K562 (cell line): ENCODE measurements around the gene TUBA8. TPM values are rescaled to one million over a fixed set of nuclear protein-coding genes. Genes with fewer than 3 reads are reported as not detected.
A peak's percentile ranks its signal among the peaks of the same experiment; 100 is the strongest.

Experiments
- ATAC-seq: fragments of 200-7000 bp; cut with Tn5 transposase; 3 replicates; pipeline ENCODE4 v1.9.1; 2020; ENCODE audit warnings: moderate library complexity
- BruUV-seq: library from RNA; stranded (reverse); fragments of 400-500 nt; replicated peaks from 2 replicates; lab custom pipeline; 2021; lab: Mats Ljungman, UMichigan
- CTCF ChIA-PET: fragments of 300-600 bp; formaldehyde crosslinking; extraction: SDS; loops from one replicate; lab custom pipeline; 2021; ENCODE audit warnings: low intra/inter-chr PET ratio; lab: Yijun Ruan, JAX
- POLR2A ChIA-PET: fragments of 300-600, 350-650 bp; sonication (Branson Sonifier 250); formaldehyde crosslinking; extraction: SDS; loops from one replicate; lab custom pipeline; 2021; ENCODE audit warnings: antibody characterized with exemption, inconsistent platforms; lab: Yijun Ruan, JAX
- DNase-seq, 4 experiments: peaks; one replicate each; pipeline versions ENCODE4 v3.0.0 to v3.0.0-alpha.2; 2011 to 2018; ENCODE audit warnings: low spot score in 3 of 4, mixed read lengths in 3 of 4; ENCODE audit errors: extremely low read depth in 1 of 4
- FAIRE-seq: peaks from 2 replicates; lab custom pipeline; 2011; peaks lifted over from hg19 to GRCh38; lab: Jason Lieb, UNC
- H2AFZ ChIP-seq: 2 replicates; pipeline ENCODE4 v1.6.0; 2011; ENCODE audit warnings: low read depth, low read length, control low read depth, inconsistent platforms
- H3K27ac ChIP-seq: fragments of 200-600 bp; 3 replicates; pipeline ENCODE4 v1.8.0; 2011; ENCODE audit warnings: low read depth, mild to moderate bottlenecking, control low read depth, inconsistent platforms, low read length, moderate library complexity, mixed read lengths; ENCODE audit errors: extremely low read depth
- H3K27me3 ChIP-seq, 2 experiments: fragments of 300-600 bp in 1 of 2; 2 replicates in 1 of 2; 3 replicates in 1 of 2; pipeline versions ENCODE4 v1.6.0 to v1.8.0; 2011; ENCODE audit warnings: inconsistent platforms in 2 of 2, low read length in 2 of 2, mild to moderate bottlenecking in 1 of 2, mixed read lengths in 1 of 2, moderate library complexity in 1 of 2; ENCODE audit not compliant: control insufficient read depth in 2 of 2, insufficient read depth in 2 of 2
- H3K36me3 ChIP-seq: fragments of 300-600 bp; 3 replicates; pipeline ENCODE4 v1.8.0; 2011; ENCODE audit warnings: mild to moderate bottlenecking, low read length, inconsistent platforms; ENCODE audit not compliant: control insufficient read depth, insufficient read depth
- H3K4me1 ChIP-seq, 2 experiments: fragments of 200-600 bp in 1 of 2; replicated peaks in 1 of 2; 2 replicates in 1 of 2; 3 replicates in 1 of 2; pipeline versions ENCODE4 v1.5.1 to v1.8.0; 2011; ENCODE audit warnings: inconsistent platforms in 2 of 2, low read length in 2 of 2, mild to moderate bottlenecking in 1 of 2, mixed read lengths in 1 of 2, moderate library complexity in 1 of 2; ENCODE audit not compliant: control insufficient read depth in 2 of 2, insufficient read depth in 2 of 2
- H3K4me2 ChIP-seq: 2 replicates; pipeline ENCODE4 v1.6.1; 2011; ENCODE audit warnings: low read length, control low read depth, inconsistent platforms, mixed read lengths; ENCODE audit not compliant: insufficient read depth
- H3K4me3 ChIP-seq: fragments of 200-600 bp; sonication (generic), shearing (Covaris generic); 2 replicates; pipeline ENCODE4 v1.5.1; 2016; ENCODE audit warnings: control low read depth, inconsistent platforms
- H3K79me2 ChIP-seq: fragments of 200-600 bp; 3 replicates; pipeline ENCODE4 v1.8.0; 2011; ENCODE audit warnings: low read length, inconsistent platforms; ENCODE audit not compliant: control insufficient read depth, insufficient read depth
- H3K9ac ChIP-seq, 2 experiments: 2 replicates each; pipeline versions ENCODE4 v1.6.0 to v1.6.1; 2011; ENCODE audit warnings: low read depth in 2 of 2, low read length in 2 of 2, control low read depth in 1 of 2, inconsistent platforms in 1 of 2, mild to moderate bottlenecking in 1 of 2, mixed read lengths in 1 of 2; ENCODE audit not compliant: insufficient read depth in 1 of 2
- H3K9me1 ChIP-seq: one replicate; pipeline ENCODE4 v1.6.0; 2011; ENCODE audit warnings: inconsistent platforms, mild to moderate bottlenecking, low read length, moderate library complexity; ENCODE audit not compliant: control insufficient read depth, insufficient read depth
- H3K9me3 ChIP-seq: replicated peaks from 2 replicates; pipeline ENCODE4 v1.5.1; 2011; ENCODE audit warnings: low read depth, low read length, inconsistent platforms; ENCODE audit not compliant: control insufficient read depth, insufficient read depth
- H4K20me1 ChIP-seq: replicated peaks from 2 replicates; pipeline ENCODE4 v1.6.1; 2011; ENCODE audit warnings: low read length, inconsistent platforms, mixed read lengths; ENCODE audit not compliant: control insufficient read depth, insufficient read depth
- CAMTA2 ChIP-seq: fragments of 250-450 bp; sonication (Bioruptor Pico); conservative IDR thresholded peaks from 2 replicates; pipeline ENCODE4 v1.5.1; 2022
- CBFA2T2 ChIP-seq: fragments of 450-650 bp; conservative IDR thresholded peaks from 2 replicates; pipeline ENCODE4 v1.6.1; 2017; ENCODE audit warnings: mild to moderate bottlenecking
- MAFG ChIP-seq: fragments of 450-650 bp; conservative IDR thresholded peaks from 2 replicates; pipeline ENCODE4 v1.6.1; 2016; ENCODE audit warnings: missing genetic modification characterization, missing compliant biosample characterization
- MAX ChIP-seq: sonication (generic); formaldehyde crosslinking; IDR thresholded peaks from 2 replicates; pipeline ENCODE4 v1.9.0; 2022; ENCODE audit warnings: mild to moderate bottlenecking, missing genetic modification reagents
- NR4A1 ChIP-seq, 2 experiments: fragments of 250-450 bp in 1 of 2; fragments of 450-650 bp in 1 of 2; sonication (Bioruptor Pico) in 1 of 2; IDR thresholded peaks; 2 replicates each; pipeline versions ENCODE4 v1.4.0 to v1.6.1; 2016 to 2020; ENCODE audit warnings: mild to moderate bottlenecking in 2 of 2, missing compliant biosample characterization in 1 of 2, missing genetic modification characterization in 1 of 2, moderate library complexity in 1 of 2
- RBM25 ChIP-seq: fragments of 200-400 bp; formaldehyde crosslinking; IDR thresholded peaks from 2 replicates; pipeline ENCODE4 v1.6.1; 2018; ENCODE audit warnings: low read length, low read depth, moderate library complexity; ENCODE audit not compliant: severe bottlenecking
- RFX5 ChIP-seq: IDR thresholded peaks from 2 replicates; pipeline ENCODE4 v1.6.1; 2011; ENCODE audit warnings: low read depth, mild to moderate bottlenecking, improper control_type of control experiment, low read length
- SAFB ChIP-seq: fragments of 200-400 bp; formaldehyde crosslinking; IDR thresholded peaks from 2 replicates; pipeline ENCODE4 v1.6.1; 2017; ENCODE audit warnings: low read depth, low read length, borderline replicate concordance
- ZC3H4 ChIP-seq: sonication (generic); formaldehyde crosslinking; IDR thresholded peaks from 2 replicates; pipeline ENCODE4 v1.9.0; 2021; ENCODE audit warnings: missing genetic modification reagents, borderline replicate concordance
- ZNF217 ChIP-seq: sonication (generic); formaldehyde crosslinking; IDR thresholded peaks from 2 replicates; pipeline ENCODE4 v1.8.0; 2022; ENCODE audit warnings: mild to moderate bottlenecking, missing genetic modification reagents
- ZNF586 ChIP-seq: fragments of 450-650 bp; formaldehyde crosslinking; conservative IDR thresholded peaks from 2 replicates; pipeline ENCODE4 v1.4.0; 2020; ENCODE audit warnings: mild to moderate bottlenecking, moderate library complexity
- ZZZ3 ChIP-seq: fragments of 450-650 bp; IDR thresholded peaks from 2 replicates; pipeline ENCODE4 v1.6.1; 2016; ENCODE audit warnings: antibody characterized with exemption, mild to moderate bottlenecking, moderate library complexity
- WGBS: fragments of 100-300 bp; shearing (Covaris generic); methylation state at CpG from one replicate; pipeline ENCODE4 v1.1.6; 2016; ENCODE audit warnings: low coverage, mixed read lengths; ENCODE audit not compliant: insufficient coverage; ENCODE audit errors: missing lambda C conversion rate; 5-methylcytosine and 5-hydroxymethylcytosine counted together
- in situ Hi-C: fragments of 300-500 bp; cut with MboI; formaldehyde crosslinking; loops from 4 replicates; pipeline ENCODE4 v1.15.0; 2018; ENCODE audit warnings: inconsistent platforms, mixed read lengths
- intact Hi-C: fragments of 100-400 bp; cut with micrococcal nuclease; formaldehyde crosslinking; loops from 2 replicates; pipeline ENCODE4 v1.14.2; 2022
- polyA plus RNA-seq, 8 experiments: library from polyadenylated mRNA; depleted of rRNA in 4 of 8; stranded (reverse) in 5 of 8; unstranded in 3 of 8; fragments of >200 nt; fragmentation: Nextera tagmentation in 2 of 8; fragmentation: Illumina TruSeq in 1 of 8; extraction: Ambion mirVana in 2 of 8; extraction: Trizol in 1 of 8; gene quantifications; 2 replicates each; pipeline versions ENCODE4 v1.2.1 to v1.2.3, GENCODE V29; 2011 to 2014; ENCODE audit warnings: inconsistent platforms in 1 of 8, missing spikeins in 1 of 8
- total RNA-seq, 7 experiments: library from RNA; depleted of rRNA in 6 of 7; stranded (reverse); fragments of >200 nt in 6 of 7; fragmentation: Illumina TruSeq in 2 of 7; extraction: Trizol in 2 of 7; gene quantifications; 2 replicates each; pipeline versions ENCODE4 v1.2.1 to v1.2.3, GENCODE V29; 2011 to 2021; ENCODE audit warnings: low replicate concordance in 1 of 7
- TF ChIP-seq, protein P1 (sequence below), 3 experiments: fragments of 200-800 bp in 1 of 3; sonication (Bioruptor generic) in 1 of 3; sonication (generic) in 1 of 3; formaldehyde crosslinking in 1 of 3; IDR thresholded peaks; 2 replicates each; pipeline versions ENCODE4 v1.6.1 to v1.8.0; 2016 to 2022; ENCODE audit warnings: mild to moderate bottlenecking in 2 of 3, missing compliant biosample characterization in 2 of 3, missing genetic modification characterization in 2 of 3, missing genetic modification reagents in 1 of 3

TUBA8 gene
- total and polyA plus RNA-seq, 9 of the 15 experiments (the other 6 are each of a cell fraction or from before 2014, with no cell fraction given) = 0.07 to 1.1 (median 0.65) TPM

- FAIRE-seq (no peak), ATAC-seq (no peak), DNase-seq (no peak)
- H3K9me1 ChIP-seq = no peaks in the 10 kb centered on the region
- H3K27me3 ChIP-seq = peaks cover 51 to 59% of the 10 kb centered on the region in 2 experiments
- POLR2A ChIA-PET = interaction anchor here (2.0 kb wide), 1 partner anchor 12 kb away, joined by 11 read pairs; no protein-coding TSS in a partner anchor
- no peak overlapping the region for H3K27ac ChIP-seq
- H3K4me1 ChIP-seq = peaks cover 4 to 5% of the 10 kb centered on the region in 2 experiments; a peak in 2 of 5 replicates
- CTCF ChIA-PET = no interaction called here
- H2AFZ ChIP-seq = no peak overlapping the region
- no peaks in the 10 kb centered on the region for H3K36me3 ChIP-seq
- H3K4me3 ChIP-seq = no peak overlapping the region
- no peaks in the 10 kb centered on the region for H3K79me2 ChIP-seq
- peaks cover 10% of the 10 kb centered on the region; the same call in 1 of the 2 replicates for H4K20me1 ChIP-seq
- 0% methylated on average over 3 of the region's 3 CpGs for WGBS
- intact Hi-C loops = loop anchor here (10.0 kb wide), 1 partner anchor 294 kb away; the partner anchor contains the start of gene BID
- no peaks in the 10 kb centered on the region for H3K9me3 ChIP-seq
- no peak overlapping the region for H3K4me2 ChIP-seq
- no peak overlapping the region for H3K9ac ChIP-seq
- TF ChIP-seq MAFG (tag) (no peak), RBM25 (peak; percentile 86), ZZZ3 (no peak)
- in situ Hi-C loops = loop anchor here (5.0 kb wide), 1 partner anchor 326 kb away; no protein-coding TSS in a partner anchor
- BruUV-seq = no TSS peak
Measured at GRCh38 chr22:18068381-18068988, 42.1 kb upstream of the TUBA8 start.

DNA sequence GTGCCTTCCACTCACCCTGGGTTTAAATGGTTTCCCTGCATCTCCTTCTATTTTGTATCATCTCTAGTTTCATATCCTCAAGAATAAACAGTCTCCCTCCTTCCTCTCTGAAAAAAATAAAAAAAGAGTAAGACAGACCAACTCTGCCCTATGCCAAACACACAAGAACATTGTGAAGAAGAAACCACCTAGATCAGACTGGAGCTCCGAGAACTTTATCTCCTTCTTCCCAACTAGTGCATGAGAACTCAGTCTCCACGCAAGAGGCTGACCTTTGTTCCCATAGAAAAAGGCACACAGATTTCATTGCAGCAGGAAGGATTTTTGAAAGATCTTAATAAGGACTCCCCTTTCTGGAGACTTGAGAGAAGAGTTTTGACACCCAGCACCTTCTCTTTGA lies 41.6 kb upstream of the TUBA8 start:
- Histone ChIP-seq H3K27ac (no peak overlapping the region), H3K4me3 (no peak overlapping the region), H4K20me1 (peaks cover 10% of the 10 kb centered on the region; the same call in 1 of the 2 replicates), H2AFZ (no peak overlapping the region), H3K36me3 (no peaks in the 10 kb centered on the region), H3K27me3 (peaks cover 48 to 56% of the 10 kb centered on the region in 2 experiments), H3K79me2 (no peaks in the 10 kb centered on the region), H3K9ac (no peak overlapping the region), H3K9me3 (no peaks in the 10 kb centered on the region), H3K9me1 (no peaks in the 10 kb centered on the region), H3K4me2 (no peak overlapping the region), H3K4me1 (peaks cover 4 to 5% of the 10 kb centered on the region in 2 experiments; a peak in 2 of 5 replicates)
- POLR2A ChIA-PET = interaction anchor here (0.6 to 2.0 kb wide), 2 partner anchors 11 to 12 kb away, joined by 3 to 11 read pairs; no protein-coding TSS in a partner anchor
- ATAC-seq (no peak), DNase-seq (no peak), FAIRE-seq (no peak)
- TF ChIP-seq CAMTA2 (no peak), ZNF217 (CRISPR knock-in tag) (no peak), MAX (CRISPR knock-in tag) (no peak), SAFB (no peak), CBFA2T2 (no peak), RFX5 (no peak), NR4A1 (CRISPR knock-in tag; IDR thresholded peaks at IDR 0.05) (no peak), NR4A1 (tag; IDR thresholded peaks at IDR 0.05) (no peak), ZC3H4 (CRISPR knock-in tag) (no peak), ZNF586 (CRISPR knock-in tag) (no peak)
- TF ChIP-seq, protein P1, sequence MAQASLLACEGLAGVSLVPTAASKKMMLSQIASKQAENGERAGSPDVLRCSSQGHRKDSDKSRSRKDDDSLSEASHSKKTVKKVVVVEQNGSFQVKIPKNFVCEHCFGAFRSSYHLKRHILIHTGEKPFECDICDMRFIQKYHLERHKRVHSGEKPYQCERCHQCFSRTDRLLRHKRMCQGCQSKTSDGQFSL (CRISPR knock-in tag; IDR thresholded peaks at IDR 0.05) = no peak
- TF ChIP-seq, protein P1 (tag; IDR thresholded peaks at IDR 0.05) = no peak
- CTCF ChIA-PET = no interaction called here
- intact Hi-C loops = loop anchor here (10.0 kb wide), 1 partner anchor 294 kb away; the partner anchor contains the start of gene BID
- in situ Hi-C loops = loop anchor here (5.0 kb wide), 1 partner anchor 327 kb away; no protein-coding TSS in a partner anchor
- no TSS peak for BruUV-seq
- 7% methylated on average over 2 of the region's 2 CpGs for WGBS
